Measurements from ENCODE around the gene CORO1C. TPM values are rescaled to one million over a fixed set of nuclear protein-coding genes. Genes with fewer than 3 reads are reported as not detected.

Gene CORO1C
- polyA plus RNA-seq, 4 donors = 56.9 to 66.4 (median 59.4) TPM

DNA sequence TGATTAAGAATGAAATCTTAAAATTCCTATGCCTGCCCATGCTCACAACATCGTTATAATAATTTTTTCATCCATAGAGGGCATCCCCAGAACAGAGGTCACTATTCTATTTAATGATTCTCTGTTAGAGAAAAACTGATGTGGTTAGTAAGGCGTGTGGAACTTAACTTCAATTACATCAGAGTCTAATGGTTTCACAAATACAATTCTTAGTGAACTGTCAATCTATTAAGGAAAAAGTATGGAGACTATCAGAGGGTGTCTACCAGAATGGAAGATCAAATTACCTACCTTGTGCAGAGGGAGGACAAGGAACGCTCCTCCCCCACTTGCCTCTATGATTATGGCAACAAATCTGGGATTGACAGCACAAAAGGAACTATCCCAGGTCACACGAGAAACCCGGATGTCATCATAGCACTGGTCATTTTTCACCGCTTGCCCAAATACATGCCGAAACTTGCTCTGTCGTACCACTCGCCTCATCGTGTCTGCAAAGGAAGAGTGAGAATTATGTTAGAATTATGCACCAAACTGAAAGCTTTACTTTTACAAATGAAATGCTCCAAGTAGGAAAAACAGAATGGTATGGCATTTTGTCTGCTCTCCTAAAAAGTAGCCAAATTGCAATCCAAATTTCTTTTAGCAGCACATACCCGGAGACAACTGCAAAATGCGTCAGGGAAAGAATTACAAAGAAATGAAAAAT, 30.3 kb downstream of the CORO1C start:
- DNase-seq (ENCODE audit: low read depth in 4 of 4, low spot score in 3 of 4) = no peak

DNA sequence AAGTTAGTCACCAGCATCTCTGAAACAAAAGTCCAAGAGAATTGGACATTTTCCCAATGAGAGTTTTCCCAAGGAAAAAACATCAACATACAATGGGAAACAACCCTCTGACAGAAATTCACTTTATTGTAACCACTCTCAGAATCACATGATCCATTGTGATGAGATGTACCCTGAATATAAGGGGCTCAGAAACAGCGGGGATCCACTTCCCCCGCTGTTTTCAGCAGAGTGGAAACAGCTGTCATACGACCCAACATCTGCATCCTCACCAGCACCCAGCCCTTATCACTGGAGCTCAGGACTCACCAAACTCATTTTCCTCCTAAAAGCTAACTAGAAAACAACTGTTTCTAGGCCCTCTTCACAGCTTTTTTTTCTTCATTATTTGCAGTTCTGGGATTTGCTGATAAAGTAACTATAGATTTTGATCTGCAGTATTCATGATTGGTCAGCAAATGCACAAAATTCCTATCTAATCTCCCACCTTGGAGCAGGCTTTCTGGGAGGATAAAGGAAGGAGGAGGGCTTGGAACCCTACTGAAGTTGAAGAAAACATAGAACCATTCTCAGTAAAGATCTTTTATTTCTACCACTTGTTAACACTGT, 31.3 kb downstream of the CORO1C start:
- DNase-seq (ENCODE audit: low read depth in 4 of 4, low spot score in 3 of 4) = no peak

DNA sequence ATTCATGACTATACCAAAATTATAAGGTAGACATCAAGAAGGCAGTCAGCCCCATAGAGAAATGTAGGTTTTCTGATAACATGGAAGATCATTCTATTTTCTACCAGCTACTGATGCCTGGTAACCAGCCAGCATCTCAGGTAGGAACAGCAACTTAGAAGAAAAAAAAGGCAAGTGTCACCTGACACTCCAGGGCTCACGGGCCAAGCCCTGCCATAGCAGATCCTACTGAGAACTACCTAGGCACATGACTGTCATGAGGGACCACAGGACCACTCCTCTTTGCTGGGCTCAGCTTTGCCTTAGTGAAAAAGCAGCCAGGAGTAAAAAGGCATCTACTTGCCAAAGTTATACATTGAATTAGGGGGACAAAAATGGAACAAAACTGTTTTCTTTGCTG, 33.4 kb downstream of the CORO1C start:
- no peak for DNase-seq (ENCODE audit: low read depth in 4 of 4, low spot score in 3 of 4)

DNA sequence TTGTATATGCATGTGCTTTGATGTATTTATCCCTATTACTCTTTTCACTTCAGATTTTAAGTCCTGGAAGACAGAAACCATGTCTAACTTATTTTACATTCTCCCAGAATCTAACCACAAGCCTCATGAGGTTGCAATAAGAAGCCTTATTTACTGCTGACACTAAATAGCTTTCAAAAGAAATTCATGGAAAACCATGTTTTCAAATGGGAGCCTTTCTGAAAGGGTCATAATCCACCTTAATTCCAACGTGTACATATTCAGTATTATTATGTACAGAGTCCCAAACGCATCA, 34.4 kb downstream of the CORO1C start:
- no peak for DNase-seq (ENCODE audit: low read depth in 4 of 4, low spot score in 3 of 4)

DNA sequence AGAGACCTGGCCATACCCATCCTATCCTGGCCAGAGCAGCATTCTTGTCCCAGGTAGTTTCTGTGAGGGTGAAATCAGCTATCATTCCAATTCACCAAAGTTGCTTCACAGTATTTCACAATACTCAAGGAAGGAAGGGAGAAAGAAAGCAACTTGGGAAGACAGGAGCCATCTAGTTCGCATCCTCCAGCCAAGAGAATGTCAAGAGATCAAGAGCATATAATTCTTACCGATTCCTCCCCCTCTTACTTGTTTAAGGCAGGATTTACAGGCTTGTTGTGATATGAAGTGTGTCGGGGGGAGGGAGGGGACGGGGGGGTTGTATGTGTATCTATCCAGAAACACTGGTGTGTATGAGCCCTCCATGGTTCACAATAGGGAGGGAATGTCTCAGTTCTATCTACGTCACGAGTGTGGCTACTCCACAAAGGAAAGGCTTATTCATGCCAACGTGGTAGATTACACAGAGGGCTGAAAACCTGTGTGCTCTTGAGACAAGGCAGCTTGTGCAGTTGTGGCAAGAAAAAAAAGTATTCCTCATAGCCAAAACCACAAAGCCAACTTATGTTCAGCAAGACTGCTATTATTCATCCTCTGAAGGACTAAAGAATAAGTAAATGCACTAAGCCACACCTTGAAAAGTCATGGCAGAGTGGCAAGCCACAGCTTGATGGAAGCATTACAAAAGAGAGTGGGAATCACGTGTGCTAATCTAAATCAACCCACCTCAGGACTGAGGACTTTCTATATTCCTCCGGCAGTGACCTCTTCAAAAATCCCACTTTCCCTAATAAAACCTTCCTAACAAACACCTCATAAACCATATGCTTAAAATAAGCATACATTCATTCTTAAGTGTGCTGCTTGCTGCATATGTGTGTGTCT, 35.0 kb downstream of the CORO1C start:
- no peak for DNase-seq (ENCODE audit: low read depth in 4 of 4, low spot score in 3 of 4)

DNA sequence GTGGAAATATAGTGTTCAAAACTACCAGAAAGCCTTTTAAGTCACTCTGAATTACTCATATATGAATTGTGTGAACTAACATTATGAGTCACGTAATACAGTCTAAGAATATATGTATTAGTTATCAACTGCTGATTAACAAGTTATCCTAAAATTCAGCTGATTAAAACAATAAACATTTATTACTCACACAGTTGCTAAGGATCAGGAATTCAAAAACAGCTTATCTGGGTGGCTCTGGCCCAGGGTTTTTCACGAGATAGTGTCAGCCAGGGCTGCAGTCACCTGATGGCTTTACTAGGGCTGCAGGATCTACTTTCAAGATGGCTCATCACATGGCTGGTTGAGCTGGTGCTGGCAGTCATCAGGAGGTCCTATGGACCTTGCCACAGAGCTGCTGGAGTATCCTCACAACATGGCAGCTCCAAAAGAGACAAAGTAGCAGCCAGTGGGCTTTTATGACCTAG, 36.5 kb downstream of the CORO1C start:
- no peak for DNase-seq (ENCODE audit: low read depth in 4 of 4, low spot score in 3 of 4)

DNA sequence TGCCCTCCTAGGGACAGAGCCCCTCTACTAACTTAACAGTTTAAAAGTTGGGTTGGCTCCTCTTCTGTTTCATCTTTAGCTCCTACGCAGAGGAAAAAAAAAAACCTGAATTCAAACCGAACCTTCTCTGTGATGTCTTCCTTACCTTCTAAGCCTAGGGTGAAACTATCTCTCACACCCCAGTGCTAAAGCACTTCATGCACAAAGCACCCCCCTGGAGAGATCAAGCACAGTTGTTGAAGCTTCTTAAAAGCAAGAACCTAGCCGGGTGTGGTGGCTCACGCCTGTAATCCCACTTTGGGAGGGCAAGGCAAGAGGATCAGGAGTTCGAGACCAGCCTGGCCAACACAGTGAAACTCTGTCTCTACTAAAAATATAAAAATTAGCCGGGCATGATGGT, 37.6 kb downstream of the CORO1C start:
- no peak for DNase-seq (ENCODE audit: low read depth in 4 of 4, low spot score in 3 of 4)

DNA sequence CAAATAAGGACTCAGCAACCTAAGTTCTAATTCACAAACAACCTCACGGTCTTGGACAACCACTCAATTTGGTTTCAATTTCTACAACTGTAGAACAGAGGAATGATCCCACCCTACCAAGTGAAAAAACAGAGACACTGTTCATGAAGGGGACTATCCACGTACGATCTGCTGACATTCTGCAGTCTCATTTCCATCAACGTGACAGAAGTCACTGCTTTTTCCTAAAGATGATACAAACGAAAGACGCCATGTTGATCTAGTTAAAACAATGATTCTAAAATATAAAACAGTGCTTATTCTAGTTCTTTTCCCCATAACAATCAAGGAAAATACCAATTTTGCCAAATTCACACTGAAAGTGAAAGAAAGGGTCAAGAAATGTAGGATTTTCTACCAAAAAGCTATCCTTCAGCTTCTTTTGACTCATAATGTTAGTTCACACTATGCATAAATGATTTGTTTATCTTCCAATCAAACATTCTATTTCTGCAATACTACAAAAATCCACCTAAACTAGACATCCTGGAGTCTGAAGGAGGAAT, 38.1 kb downstream of the CORO1C start:
- no peak for DNase-seq (ENCODE audit: low read depth in 4 of 4, low spot score in 3 of 4)

DNA sequence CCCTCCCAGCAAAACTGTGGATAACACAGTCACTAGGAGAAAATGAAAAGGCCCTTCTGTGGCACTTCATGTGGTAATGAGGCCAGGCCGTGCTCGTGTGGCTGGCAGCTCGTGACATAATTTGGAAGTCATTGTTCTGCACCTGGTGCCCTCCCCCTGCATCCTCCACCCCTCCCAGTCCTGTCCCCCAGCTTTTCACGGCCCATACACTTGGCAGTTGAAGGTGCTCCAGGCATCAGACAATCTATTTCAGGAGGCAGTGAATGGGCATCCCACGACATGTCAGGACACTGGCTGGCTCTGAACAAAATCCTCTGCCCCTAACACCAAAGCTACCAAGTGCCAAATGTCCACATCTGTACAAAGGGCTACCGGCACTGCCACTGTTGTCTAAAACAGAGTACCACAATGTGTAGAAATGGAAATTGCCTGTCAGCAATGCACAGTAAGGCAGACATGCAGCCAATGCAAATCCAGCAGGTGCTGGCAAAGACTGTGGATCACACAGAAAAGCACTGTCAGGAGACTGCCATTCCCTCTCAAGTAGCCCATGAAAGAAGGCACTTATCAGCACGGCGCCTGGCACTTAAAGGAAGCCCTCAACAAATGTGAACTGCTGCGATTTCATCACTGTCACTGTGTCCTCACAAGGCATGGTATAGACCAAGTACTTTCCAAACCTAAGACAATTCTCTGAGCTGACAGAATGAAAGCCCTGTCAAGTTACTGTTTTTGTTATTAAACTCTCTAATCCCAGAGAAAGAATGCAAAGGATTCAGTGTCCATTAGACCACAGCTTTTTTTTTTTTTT, 39.1 kb downstream of the CORO1C start:
- DNase-seq (ENCODE audit: low read depth in 4 of 4, low spot score in 3 of 4) = no peak

DNA sequence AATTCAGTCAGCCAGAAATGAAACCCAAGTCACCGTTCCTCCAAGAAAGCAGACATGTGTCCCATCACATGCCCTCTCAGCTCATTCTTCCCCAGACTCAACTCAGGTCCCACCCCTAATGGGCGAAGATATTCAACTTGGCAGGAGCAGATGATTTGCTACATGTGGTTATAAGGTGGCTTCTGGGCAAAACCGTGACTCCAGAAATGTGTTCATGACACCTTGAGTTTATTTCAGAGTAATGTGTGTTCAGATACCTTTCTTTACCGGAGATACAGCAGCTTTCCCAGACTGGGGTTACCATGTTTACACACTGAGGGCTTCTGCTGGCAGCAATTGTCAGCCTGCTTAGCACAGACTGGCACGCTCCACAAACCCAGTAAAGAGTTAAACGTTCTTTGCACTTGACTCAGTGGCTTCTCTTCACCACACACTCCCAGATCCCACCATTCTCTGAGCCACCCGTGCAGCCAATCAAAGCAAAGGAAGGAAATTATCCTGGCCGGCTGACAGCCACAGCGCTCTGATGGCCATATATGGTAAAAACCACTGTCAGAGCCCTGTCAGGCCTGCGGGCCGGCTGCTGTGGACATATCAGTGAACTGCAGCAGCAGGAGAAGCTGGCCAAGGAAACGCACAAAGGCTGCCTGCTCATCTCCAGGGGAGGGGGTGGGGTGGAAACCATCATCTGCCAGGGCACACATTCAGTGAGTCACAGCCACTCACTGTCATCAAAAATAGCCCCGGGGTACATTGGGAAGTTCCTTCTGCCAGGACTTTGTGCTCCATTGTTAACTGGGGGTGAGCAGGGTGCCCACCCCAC, 39.9 kb downstream of the CORO1C start:
- DNase-seq (ENCODE audit: low read depth in 4 of 4, low spot score in 3 of 4) = peak; percentile 75 to 86 (median 82)

DNA sequence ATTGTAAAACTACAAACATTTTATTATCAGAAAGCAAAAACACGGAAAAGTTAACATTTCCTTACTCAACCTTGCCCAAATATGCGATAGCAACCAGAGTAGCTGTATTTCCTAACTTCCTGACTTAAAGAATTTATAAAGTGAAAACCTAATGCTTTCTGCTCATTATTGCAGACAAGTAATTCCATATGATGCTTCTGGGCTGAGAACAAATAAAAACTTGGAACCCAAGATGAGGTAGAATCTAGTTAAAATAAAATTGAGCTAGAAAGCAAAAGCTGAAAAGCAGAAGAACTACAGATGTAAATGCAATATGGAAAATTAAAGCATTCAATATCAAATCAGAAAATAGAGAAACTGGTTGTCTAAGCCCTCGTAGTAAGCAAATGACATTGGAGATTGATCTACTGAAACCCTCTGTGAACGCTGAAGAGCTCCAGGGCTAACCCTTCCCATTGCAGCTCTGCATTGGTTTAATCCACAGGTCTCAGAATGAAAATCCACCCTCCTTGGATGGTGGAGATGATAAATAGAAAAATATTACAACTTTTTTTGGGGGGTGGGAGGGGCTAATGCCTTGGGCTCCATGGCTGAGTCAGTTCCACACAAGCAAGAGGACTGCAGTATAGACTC, 40.7 kb downstream of the CORO1C start:
- no peak for DNase-seq (ENCODE audit: low read depth in 4 of 4, low spot score in 3 of 4)

DNA sequence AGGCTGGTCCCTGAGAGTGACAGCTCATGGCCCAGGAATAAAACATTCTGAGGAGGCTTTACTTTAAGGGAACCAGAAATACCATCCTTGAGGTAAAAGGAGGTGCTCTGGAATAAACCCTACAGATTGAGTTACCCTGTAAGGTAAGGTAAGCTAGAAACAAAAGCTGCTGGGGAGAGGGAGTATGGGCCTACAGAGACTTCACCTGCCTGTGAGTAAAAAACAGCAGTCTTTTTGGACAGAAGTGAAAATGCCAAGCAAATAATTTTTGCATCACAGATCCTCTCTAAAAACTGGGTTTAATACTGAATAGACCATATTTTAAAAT, 41.2 kb downstream of the CORO1C start:
- no peak for DNase-seq (ENCODE audit: low read depth in 4 of 4, low spot score in 3 of 4)

DNA sequence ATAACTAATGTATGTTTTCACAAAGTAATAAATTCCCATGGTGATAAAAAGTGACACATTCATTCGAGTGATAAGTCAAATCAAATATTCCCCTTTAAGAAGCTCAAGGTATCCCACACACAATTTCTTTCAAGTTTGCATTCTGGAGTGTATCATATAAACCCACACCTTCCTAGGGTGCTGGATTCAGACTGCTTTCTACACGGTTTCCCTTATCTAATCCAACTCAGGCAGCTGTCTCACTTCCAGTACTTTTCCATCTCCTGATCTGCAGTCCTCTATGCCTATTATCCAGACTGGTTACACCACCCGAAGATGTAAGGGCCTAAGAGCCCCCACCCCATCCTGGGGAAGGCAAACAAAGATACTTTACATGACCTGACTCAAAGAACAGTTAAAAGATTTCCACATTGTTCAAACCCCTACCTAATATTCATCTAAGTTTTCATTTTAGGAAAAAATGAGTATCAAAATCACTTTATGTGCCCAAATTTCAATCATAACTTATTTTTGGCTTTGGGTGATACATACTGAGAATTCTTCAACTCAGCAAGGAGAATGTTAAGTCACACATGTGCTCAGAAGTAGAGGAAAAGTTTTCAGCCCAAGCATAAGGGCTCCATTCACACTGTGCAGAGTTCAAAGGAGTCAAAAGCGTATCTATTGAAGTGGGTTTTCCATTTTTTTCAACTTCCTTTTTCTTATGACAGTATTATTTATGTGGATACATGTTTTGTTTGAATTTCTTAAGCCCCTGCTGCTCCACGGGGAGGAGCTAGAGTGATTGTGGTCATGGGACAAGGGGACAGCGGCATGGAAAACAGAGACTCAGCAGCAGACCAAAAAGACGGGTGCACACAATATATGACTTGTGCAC, 41.8 kb downstream of the CORO1C start:
- DNase-seq (ENCODE audit: low read depth in 4 of 4, low spot score in 3 of 4) = no peak

DNA sequence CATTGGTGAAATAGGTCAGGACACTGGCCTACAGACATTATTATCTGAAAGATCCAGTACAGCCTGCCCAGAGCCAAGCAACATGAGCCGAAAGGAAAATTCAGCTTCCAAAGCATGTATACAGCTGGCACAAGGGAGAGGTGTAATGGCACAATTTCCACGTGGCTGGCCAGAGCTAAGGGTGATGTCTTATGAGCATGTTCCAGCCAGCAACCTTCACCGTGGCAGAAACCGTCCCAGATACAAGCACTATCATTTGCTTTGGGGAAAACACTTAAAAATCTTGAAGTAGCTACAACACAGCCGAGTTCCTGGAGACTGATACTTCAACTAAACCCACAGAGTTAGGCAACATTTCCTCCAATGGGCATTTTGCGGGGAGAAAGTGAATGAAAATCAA, 44.5 kb downstream of the CORO1C start:
- no peak for DNase-seq (ENCODE audit: low read depth in 4 of 4, low spot score in 3 of 4)

DNA sequence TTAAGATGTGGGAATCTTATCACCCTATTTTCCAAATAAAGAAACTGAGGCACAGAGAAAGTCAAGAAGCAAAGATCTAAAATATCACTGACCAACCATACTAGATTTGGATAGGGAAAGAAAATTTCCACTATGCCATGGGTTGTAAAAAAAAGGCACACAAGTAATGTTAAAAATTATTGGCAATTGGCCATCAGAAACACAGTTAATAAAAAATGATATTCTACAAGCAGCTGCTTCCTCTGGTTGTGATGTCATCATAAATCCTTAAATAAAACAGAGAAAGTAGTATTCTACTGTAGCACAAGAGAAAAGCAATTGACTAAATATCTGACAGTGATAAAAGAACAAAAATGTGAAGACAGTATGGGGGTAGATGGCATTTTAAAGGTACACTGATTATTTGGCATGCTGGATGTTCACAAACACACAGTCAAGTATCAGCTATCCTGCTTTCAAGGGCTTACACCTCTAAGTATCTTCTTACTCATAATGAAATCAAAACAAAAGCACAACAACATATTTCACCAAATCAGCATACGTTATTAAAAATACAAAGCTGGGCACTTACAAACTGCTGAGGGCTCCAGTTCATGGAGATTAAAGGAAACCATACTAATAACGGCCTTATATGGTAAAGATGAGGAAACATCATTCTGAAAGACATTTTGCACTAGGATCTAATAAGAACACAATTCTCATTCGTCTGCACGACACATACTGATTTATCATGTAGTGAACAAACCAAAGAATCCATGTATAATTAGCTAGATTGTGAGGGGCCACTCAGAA, 45.7 kb downstream of the CORO1C start:
- DNase-seq (ENCODE audit: low read depth in 4 of 4, low spot score in 3 of 4) = no peak

DNA sequence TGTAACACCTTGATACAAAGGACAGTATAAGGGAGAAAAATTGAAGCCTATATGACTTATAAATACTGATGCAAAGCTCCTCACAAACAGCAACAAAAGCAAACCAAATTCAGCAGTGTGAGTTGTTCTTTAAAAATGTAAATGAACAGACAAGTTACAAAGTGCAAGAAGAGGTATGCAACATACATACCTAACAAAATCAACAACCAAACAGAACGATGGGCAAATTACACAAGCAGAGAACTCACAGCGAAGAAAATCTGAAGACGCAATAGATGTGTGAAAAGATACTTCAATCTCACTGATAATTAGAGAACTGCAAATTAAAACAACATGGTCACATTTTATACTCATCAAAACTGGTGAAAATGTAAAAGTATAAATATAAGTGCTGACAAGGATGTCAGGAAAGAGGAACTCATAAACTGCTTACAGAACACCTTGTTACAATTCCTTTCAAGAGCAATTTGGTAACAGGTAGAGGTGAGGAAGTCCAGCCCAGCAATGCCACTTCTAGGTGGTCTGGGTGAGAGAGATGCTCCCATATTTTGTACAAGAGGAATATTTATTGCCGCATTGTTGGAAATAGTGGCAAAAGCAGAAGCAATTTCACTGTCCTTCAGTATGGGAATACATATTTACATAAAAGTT, 47.3 kb downstream of the CORO1C start:
- no peak for DNase-seq (ENCODE audit: low read depth in 4 of 4, low spot score in 3 of 4)

DNA sequence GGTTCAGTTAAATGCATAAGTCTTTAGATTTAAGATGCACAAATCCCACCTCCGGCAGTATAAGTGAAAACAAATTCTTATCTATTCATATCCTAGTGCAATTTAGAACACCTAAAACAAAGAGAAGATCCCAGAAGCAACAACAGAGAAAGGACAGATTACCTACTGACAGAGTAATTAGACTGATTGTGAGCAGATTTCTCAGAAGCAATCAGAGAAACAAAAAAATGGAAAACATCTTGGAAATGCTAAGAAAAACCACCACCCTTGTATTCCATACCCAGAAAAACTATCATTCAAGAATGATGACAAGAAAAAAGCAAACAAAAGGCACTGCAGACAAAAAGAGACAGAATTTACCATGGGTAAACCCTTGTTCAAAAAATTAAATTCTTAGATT, 50.0 kb downstream of the CORO1C start:
- no peak for DNase-seq (ENCODE audit: low read depth in 4 of 4, low spot score in 3 of 4)
